Right forelimb (tissue), 1 donor: ENCODE data around the gene NELFCD.

Experiments used
- DNase-seq: peaks from one replicate; pipeline ENCODE4 v3.0.0-alpha.2; 2018

Gene NELFCD

GRCh38 chr20:58995461-58996225 lies 14.6 kb downstream of the NELFCD start:
- no peak for DNase-seq

GRCh38 chr20:58996226-58996611 lies 15.2 kb downstream of the NELFCD start:
- DNase-seq: no peak

- DNase-seq: peak; percentile 25
Measured at GRCh38 chr20:58997141-58997770, 16.2 kb downstream of the NELFCD start.

GRCh38 chr20:58998656-58999055 lies 17.6 kb downstream of the NELFCD start:
- DNase-seq: no peak

GRCh38 chr20:59000326-59000725 lies 19.3 kb downstream of the NELFCD start:
- DNase-seq: no peak

- DNase-seq: no peak
Measured at GRCh38 chr20:59001068-59001448, 20.0 kb downstream of the NELFCD start.

GRCh38 chr20:59001449-59002171 lies 20.6 kb downstream of the NELFCD start:
- no peak for DNase-seq

GRCh38 chr20:59002388-59002787 lies 21.3 kb downstream of the NELFCD start:
- no peak for DNase-seq

- DNase-seq: no peak
Measured at GRCh38 chr20:59002874-59003399, 21.9 kb downstream of the NELFCD start.

GRCh38 chr20:59003836-59004492 lies 22.9 kb downstream of the NELFCD start:
- DNase-seq: no peak

GRCh38 chr20:59004493-59004762 lies 23.4 kb downstream of the NELFCD start:
- DNase-seq: no peak

- no peak for DNase-seq
Measured at GRCh38 chr20:59004763-59005522, 23.9 kb downstream of the NELFCD start.

- DNase-seq: no peak
Measured at GRCh38 chr20:59005523-59006166, 24.6 kb downstream of the NELFCD start.

GRCh38 chr20:59006167-59006863 lies 25.3 kb downstream of the NELFCD start:
- DNase-seq: no peak

GRCh38 chr20:59006864-59007664 lies 26.0 kb downstream of the NELFCD start, which contains the start of gene CTSZ:
Gene CTSZ (minus strand): TSS chr20:59007254. CDS start chr20:59007128, 126 bp downstream.
- DNase-seq: peak; percentile 79

- DNase-seq: no peak
Measured at GRCh38 chr20:59007665-59008511, 26.8 kb downstream of the NELFCD start.

GRCh38 chr20:59008715-59009336 lies 27.8 kb downstream of the NELFCD start:
- DNase-seq: no peak

- no peak for DNase-seq
Measured at GRCh38 chr20:59010321-59010994, 29.4 kb downstream of the NELFCD start.
